ENCODE data around the gene LEF1. TPM values are rescaled to one million over a fixed set of nuclear protein-coding genes. Genes with fewer than 3 reads are reported as not detected.

The LEF1 gene
- total and polyA plus RNA-seq, 11 donors: 0.08 to 3.0 (median 0.91) TPM; not detected in 1

GRCh38 chr4:108048997-108049396 lies 119.7 kb downstream of the LEF1 start:
- intact Hi-C loops (cut with DNase I): no loop called here
- DNase-seq (no peak), ATAC-seq (no peak)
- H3K4me1 ChIP-seq: peaks cover 0 to 12% (median 2%) of the 10 kb centered on the region in 12 donors
- TF ChIP-seq POLR2A (IDR thresholded peaks at IDR 0.05): no peak
- TF ChIP-seq, protein P1, sequence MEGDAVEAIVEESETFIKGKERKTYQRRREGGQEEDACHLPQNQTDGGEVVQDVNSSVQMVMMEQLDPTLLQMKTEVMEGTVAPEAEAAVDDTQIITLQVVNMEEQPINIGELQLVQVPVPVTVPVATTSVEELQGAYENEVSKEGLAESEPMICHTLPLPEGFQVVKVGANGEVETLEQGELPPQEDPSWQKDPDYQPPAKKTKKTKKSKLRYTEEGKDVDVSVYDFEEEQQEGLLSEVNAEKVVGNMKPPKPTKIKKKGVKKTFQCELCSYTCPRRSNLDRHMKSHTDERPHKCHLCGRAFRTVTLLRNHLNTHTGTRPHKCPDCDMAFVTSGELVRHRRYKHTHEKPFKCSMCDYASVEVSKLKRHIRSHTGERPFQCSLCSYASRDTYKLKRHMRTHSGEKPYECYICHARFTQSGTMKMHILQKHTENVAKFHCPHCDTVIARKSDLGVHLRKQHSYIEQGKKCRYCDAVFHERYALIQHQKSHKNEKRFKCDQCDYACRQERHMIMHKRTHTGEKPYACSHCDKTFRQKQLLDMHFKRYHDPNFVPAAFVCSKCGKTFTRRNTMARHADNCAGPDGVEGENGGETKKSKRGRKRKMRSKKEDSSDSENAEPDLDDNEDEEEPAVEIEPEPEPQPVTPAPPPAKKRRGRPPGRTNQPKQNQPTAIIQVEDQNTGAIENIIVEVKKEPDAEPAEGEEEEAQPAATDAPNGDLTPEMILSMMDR (IDR thresholded peaks at IDR 0.05): no peak
- H3K36me3 ChIP-seq: no peaks in the 10 kb centered on the region
- peak overlapping the region in 1 of 12 donors; percentile 6 for H3K27ac ChIP-seq
- no peaks in the 10 kb centered on the region for H3K27me3 ChIP-seq
- H3K4me3 ChIP-seq: peak overlapping the region in 1 of 12 donors; percentile 21
- 89 to 92% (median 91%) methylated on average over 7 of the region's 7 CpGs for WGBS, 4 donors
- H3K9me3 ChIP-seq: no peaks in the 10 kb centered on the region

DNA sequence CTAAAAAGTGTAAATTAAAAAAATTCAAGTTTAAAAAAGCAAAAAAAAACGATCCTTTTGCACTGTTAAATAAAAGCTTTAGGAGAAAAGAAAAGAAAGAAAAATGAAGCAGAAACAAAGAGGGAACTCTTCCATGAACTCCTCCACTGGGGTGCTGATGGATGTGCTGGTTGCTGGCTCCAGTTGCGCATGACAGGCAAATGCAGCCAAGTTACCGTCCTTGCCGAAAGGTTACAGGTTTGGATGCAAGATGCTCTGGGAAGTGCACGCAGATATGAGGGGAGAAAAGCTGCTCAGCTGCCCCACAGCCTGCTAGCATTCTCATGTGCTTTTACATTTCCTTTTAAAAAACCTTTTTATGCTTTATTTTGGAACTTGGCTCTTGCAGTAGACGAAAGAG lies 120.6 kb downstream of the LEF1 start:
- intact Hi-C loops (cut with DNase I): no loop called here
- TF ChIP-seq, protein P1 (IDR thresholded peaks at IDR 0.05): no peak
- TF ChIP-seq POLR2A (IDR thresholded peaks at IDR 0.05): no peak
- DNase-seq: peak in 1 of 5 donors; percentile 63
- no peaks in the 10 kb centered on the region for H3K36me3 ChIP-seq
- no peaks in the 10 kb centered on the region for H3K27me3 ChIP-seq
- H3K9me3 ChIP-seq: no peaks in the 10 kb centered on the region
- peak in 3 of 4 donors; percentile 65 to 82 (median 81) for ATAC-seq
- H3K27ac ChIP-seq: no peak overlapping the region
- H3K4me1 ChIP-seq: peaks cover 0 to 12% (median 2%) of the 10 kb centered on the region in 12 donors
- no peak overlapping the region for H3K4me3 ChIP-seq
- WGBS, 4 donors: 58 to 70% (median 63%) methylated on average over 6 of the region's 6 CpGs

- H3K9me3 ChIP-seq: no peaks in the 10 kb centered on the region
- no peak for DNase-seq
- H3K4me3 ChIP-seq: no peak overlapping the region
- peak in 2 of 4 donors; percentile 34 to 53 for ATAC-seq
- H3K27me3 ChIP-seq: no peaks in the 10 kb centered on the region
- no peak overlapping the region for H3K27ac ChIP-seq
- peaks cover 0 to 12% (median 2%) of the 10 kb centered on the region in 12 donors for H3K4me1 ChIP-seq
- TF ChIP-seq, protein P1 (IDR thresholded peaks at IDR 0.05): no peak
- TF ChIP-seq POLR2A (IDR thresholded peaks at IDR 0.05): no peak
- WGBS, 4 donors: 56 to 74% (median 71%) methylated on average over 2 of the region's 2 CpGs
- no peaks in the 10 kb centered on the region for H3K36me3 ChIP-seq
- intact Hi-C loops (cut with DNase I): no loop called here
These were observed 121.5 kb downstream of the LEF1 start for GRCh38 chr4:108047199-108047598.

DNA sequence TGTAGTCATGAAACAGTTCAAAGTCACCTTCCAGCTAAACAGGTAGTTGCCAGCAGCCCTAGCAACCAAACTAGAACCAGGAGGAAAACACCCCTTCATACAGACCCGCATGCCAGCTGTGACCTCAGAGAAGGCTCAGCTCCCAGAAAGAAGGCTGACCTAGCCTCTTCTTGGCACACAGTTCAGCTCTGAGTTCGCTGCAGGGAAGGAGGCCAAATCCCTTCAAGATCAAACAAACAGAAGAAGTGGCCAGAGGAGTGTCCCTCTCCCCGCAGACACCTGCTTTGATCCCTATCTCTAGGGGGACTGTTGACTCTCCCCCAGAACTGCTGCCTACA lies 123.1 kb downstream of the LEF1 start:
- peak in 2 of 5 donors; percentile 39 to 65 for DNase-seq
- no peaks in the 10 kb centered on the region for H3K27me3 ChIP-seq
- H3K27ac ChIP-seq: no peak overlapping the region
- no peaks in the 10 kb centered on the region for H3K9me3 ChIP-seq
- ATAC-seq: peak; percentile 29 to 76 (median 54)
- H3K4me3 ChIP-seq: no peak overlapping the region
- TF ChIP-seq, protein P1 (IDR thresholded peaks at IDR 0.05): no peak
- TF ChIP-seq POLR2A (IDR thresholded peaks at IDR 0.05): no peak
- WGBS, 4 donors: 21 to 38% (median 30%) methylated on average over 3 of the region's 3 CpGs
- H3K36me3 ChIP-seq: no peaks in the 10 kb centered on the region
- peaks cover 0 to 12% (median 2%) of the 10 kb centered on the region in 12 donors for H3K4me1 ChIP-seq
- intact Hi-C loops (cut with DNase I): no loop called here

Measured in heart left ventricle (tissue), 16 donors.